ENCODE results near the gene TMC3.

GRCh38 chr15:81323559-81323943 is 50.5 kb downstream of the TMC3 start:
- TF ChIP-seq CTCF (IDR thresholded peaks at IDR 0.05; ENCODE audit: insufficient read depth, low read depth, low read length) (no peak), EZH2 (IDR thresholded peaks at IDR 0.05; ENCODE audit: insufficient read depth, low read length) (no peak)
